GM04504 (cell line): ENCODE data around the gene DNM3.

Source experiments
- DNase-seq: peaks from one replicate; pipeline ENCODE4 v3.0.0-alpha.2; 2012; ENCODE audit warnings: low read depth

The DNM3 gene

DNA sequence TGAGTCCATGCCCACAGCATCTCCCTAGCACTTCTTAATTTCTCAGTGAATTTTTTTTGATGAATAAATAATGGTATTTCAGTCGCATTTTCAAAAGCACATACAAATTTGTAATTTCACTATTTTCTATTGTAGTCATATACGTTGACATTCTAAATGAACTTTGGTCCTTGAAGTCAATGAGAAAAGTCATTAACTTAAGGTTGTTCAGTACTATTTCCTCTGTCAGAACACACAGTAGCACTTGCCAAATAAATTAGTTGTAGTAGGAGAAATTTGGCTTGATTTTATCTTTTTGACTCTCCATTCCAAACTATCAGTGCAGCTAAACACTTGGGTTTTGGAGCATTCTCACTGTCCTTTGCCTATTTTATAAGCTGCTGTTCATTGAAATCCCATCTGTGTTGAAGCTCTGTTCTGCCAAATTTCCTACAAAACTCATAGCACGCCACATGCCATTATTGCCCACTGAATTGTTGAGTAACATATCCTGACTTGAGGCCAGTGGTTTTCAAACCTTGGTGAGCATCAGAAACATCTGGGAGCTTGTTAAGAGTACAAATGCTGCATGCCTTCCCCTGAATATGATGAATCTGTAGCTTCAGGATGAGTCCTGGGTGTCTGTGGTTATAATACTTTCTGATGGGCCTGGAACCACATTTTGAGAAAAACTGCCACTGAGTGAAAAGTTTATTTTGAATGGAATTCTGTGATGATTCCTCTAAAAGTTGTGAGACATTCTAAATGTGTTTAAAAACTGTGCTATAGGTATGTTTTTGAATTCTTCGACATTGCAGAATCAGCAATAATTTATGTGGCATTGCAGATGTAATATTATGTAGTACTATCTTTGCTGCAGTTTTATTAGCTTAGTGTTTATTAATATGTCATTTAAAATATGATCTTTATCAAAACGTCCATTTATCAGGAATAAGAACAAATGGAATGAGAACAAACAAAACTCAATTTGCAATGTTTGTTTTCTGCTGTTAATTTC lies 78.9 kb downstream of the DNM3 start:
- DNase-seq, result peak; percentile 21

DNA sequence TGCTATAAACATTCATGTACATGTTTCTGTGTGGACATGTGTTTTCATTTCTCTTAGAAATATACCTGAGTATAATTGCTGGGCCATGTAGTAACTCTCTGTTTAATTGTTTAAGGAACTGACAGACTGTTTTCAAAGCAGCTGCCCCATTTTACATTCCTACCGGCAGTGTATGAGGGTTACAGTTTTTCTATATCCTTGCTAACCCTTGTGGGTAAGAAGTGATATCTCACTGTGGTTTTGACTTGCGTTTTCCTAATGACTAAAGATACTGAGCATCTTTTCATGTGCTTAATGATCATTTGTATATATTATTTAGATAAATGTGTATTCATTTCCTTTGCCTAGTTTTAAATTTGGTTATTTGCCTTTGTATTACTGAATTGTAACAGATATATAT lies 81.7 kb downstream of the DNM3 start:
- DNase-seq, result no peak

DNA sequence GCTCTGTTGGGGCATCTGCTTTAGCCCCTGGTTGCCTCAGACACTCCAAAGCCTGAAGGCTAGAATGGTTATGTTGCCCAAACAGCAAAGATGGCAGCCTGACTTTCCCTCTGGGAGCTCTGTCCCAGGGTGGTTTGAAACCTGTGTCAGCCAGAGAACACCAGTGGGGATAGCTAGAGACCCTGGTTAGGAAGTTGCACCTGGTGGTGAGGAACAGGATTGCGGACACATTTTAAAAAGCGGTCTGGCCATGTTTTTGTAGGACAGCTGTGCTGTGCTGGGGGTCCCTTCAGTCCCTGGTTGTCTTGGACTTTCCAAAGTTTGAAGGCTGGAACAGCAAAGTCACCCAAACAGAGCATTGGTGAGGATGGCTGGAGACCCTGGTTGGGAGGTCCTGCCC lies 87.8 kb downstream of the DNM3 start:
- no peak for DNase-seq

DNA sequence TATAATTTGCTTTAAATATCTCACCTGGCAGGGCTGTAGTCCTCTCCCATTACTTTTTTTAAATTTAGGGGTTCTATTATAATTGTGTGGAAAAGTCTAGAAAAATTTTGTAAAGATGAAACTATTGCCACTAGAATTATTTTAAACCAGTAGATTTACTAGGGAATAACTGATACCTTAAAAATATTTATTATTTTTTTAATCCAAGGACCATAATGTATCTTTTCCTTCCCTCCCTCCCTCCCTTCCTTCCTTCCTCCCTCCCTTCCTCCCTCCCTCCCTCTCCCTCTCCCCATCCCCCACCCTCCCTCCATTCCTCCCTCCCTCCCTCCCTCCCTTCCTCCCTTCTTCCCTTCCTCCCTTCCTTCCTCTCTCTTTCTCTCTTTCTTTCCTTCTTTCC lies 90.5 kb downstream of the DNM3 start:
- DNase-seq, result no peak

DNA sequence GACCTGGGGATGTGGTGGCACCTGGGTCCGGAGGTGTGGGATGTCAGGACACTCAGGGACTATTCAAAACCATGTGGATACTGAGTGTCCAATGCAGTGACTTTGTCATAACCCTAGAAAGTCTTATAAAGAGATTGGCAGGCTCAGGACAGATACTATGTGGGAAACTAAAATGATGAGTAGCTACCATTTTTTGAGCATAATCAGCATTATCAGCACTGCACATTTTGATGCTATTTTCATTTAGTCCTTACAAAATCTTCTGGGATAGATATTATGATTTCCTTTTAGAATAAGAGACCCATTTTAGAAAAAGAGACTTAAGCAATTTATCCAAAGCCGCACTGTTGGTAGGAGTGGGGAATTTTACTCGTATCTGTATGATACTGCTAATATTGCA lies 93.4 kb downstream of the DNM3 start:
- no peak for DNase-seq

DNA sequence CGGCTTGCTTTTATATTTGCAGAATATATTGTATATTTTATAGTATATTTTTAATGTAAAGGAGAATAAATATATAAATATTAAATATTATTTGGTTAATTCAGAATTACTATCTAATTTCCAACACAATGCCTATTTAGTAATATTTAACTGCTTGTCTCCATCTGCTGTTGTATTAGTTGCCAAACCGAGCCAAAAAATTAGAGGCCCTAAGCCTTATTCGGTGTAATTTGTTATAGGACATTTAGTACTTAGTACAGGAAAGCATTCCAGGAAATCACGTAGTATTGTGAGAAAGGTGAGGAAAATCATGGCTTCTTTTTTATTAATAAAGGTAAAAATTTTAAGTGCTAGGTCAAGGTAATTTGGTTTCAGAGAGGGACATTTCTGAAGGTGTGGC lies 93.8 kb downstream of the DNM3 start:
- no peak for DNase-seq

DNA sequence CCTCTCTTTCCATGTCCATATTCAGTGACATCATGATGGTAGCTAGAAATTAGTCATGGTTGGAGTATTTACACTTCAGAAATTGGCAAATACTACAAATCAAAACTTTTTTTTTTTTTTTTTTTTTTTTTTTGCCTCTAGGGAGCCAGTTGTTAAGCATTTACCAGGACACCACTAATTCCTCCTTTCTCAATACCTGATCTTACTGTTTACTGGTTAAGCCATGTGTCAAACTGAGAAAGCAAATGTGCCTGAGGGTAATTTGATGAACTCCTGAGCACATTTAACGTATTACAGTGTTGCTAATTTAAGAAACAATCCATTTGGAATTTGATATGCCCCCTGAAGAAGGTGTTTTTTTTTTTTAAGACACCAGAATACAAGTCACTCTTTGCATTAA lies 94.4 kb downstream of the DNM3 start:
- no peak for DNase-seq

DNA sequence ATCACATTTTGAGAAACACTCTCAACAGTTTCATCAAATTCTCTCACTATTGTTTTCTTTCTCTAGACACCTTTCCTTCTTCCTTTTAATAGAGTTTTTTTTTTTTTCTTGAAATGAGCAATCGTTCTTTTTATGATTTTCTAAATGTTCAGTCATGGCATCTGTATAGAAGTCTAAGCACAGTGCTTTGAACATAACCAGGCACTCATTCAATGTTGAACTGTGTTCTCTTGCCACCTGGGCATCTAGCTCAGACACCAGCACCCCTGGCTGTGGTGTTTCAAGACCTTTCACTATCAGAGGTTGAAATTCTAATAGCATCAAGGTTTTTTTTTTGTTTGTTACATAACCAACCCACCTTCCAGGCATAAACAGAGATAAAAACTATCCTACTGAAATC lies 96.6 kb downstream of the DNM3 start:
- no peak for DNase-seq

DNA sequence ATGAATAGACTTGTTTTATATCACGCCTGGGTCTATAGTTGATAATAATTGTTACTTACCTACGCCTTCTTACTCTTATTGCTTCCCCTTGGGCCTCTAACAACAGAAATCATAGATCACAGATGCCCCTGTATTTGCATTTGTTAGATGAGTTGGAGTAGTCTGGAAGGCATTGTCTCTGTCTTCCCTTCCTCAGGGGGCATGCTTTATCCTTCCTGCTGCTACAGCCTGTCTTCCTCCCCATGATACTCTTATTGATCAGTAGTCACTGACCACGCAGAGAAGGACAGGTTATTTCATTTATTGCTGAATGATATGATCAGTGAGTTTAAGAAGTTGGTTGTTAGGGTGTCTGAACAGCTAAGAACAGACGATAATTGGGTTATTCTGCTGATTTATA lies 98.4 kb downstream of the DNM3 start:
- DNase-seq, result no peak

DNA sequence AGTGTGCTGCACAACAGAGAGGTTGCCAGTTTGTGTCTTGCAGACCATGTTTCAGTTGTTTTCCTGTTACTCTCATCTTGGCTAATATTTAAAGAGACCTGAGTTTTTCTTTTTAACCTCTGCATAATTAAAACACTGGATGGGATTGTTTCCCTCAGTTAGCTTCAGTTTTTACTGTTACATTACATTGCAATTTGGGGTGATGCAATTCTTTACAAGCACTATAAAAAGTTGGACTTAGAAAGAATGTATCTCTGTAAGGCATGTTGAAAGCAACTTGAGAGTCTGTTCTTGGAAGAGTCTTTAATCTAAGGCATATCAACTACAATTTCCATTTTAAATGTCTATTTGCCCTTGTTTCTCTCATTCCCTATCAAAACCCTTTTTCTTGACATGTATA lies 99.1 kb downstream of the DNM3 start:
- DNase-seq, result peak; percentile 19

DNA sequence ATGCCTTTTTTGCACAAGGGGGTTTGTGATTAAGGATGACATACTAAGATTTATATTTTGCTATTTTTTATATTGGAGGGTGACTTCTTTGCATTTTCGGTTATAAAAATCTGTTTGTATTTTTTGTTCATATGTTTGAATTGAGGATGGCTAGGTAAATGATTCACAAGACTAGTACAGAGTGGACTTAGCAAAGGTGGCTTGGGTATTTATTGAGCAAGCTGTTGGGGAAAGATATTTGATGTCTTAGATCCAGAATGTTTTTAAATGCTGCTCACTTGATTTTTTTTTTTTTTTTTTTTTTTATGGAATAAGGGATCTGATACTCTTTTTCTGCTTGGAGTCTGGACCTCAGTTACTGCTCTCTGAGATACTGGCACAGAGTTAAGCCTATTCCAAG lies 100.6 kb downstream of the DNM3 start:
- no peak for DNase-seq

DNA sequence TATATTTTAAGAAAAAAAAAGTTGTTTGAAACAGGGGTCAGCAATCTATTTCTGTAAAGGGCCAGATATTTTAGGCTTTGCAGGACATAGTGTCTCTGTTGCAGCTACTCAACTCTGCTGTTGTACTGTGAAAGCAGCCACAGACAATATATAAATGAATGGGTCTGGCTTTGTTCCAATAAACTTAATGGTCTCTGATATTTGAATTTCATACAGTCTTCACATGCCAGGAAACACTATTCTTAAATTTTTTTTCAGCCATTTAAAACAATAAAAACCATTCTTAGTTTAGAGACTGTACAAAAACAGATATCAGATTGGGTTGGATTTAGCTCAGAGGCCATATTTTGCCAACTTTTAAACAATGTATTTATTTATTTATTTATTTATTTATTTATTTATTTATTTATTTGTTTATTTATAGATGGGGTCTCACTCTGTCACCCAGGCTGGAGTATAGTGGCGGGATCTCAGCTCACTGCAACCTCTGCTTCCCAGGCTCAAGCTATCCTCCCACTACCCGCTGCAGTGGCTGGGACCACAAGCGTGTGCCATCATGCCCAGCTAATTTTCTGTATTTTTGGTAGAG lies 102.8 kb downstream of the DNM3 start:
- no peak for DNase-seq

DNA sequence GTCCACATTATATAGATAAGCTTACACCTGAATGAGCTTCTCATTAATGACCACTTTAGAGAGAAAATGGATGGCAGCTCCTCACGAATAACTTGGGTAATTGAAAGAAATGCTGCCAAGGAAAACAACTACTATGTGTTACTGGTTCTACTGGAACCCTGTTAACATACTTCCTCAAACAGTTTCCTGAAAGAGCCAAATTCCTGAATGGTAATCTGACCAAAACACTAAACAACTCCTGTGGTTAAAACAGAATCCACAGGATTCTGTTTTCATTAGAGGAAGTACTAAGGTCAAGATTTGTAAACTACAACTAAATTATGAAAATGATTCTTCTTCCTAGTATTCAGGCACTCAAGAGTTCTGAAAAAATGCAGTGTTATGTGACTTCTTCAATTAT lies 107.2 kb downstream of the DNM3 start:
- DNase-seq, result peak; percentile 8

DNA sequence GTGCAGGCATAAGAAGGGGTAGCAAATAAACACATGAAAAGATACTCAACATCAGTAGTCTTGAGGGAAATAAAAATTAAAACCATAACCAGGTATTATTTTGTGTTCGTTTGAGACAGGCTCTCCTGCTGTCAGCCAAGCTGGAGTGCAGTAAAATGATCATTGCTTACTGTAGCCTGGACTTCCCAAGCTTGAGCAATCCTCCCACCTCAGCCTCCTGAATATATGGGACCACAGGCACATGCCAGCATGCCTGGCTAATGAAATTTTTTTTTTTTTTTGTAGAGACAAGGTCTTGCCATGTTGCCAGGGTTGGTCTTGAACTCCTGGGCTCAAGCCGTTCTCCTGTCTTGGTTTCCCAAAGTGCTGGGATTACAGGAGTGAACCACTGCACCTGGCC lies 108.0 kb downstream of the DNM3 start:
- DNase-seq, result no peak

DNA sequence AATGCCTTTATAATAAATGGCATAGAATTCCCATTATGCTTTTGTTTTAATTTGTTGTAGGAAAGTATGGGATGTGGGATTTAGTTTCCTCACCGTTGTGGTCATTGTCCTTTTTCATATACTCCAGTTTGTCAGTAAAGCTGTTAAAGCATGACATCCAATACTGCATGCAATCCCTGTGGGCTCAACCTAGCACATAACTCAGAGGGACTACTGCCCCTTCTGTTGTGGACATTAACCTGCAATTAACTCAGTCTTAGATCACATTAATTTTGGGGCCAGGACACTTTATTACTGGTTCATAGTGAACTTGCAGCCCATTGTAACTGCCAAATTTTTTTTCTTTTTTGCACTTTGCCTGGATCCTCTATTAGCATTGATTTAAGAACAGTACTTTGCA lies 112.5 kb downstream of the DNM3 start:
- no peak for DNase-seq

DNA sequence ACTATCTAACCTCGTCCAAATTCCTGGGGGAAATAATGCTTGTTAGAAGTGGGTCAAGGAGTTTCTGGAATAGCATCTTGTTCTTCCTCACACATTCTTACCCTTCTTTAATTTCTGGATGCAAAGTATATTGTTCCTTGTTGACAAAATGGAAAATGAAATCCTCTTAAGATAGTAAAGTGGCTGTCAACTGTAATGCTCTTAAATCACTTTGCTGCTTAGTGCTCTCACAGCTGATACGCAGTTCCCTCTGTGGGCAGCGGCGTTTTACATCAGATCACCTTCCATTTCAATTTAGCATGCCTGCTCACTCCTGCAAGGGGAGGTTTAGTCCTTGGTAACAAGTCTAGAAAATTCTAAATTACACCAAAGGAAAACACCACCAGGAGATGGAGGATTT lies 113.1 kb downstream of the DNM3 start:
- DNase-seq, result no peak

DNA sequence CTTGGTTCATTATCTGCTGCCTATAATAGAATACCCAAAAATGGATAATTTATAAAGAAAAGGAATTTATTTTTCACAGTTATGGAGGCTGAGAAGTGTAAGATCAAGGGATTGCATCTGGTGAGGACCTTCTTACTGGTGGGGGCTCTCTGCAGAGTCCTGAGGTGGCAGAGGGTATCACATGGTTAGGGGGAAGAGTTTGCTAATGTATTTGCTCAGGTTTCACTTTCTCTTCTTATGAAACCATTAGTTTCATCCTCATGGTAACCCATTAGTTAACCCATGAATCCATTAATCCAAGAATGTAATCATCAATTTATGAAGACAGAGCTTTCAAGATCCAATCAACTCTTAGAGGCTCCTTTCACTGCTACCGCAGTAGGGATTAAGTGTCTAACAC lies 120.6 kb downstream of the DNM3 start:
- DNase-seq, result no peak

DNA sequence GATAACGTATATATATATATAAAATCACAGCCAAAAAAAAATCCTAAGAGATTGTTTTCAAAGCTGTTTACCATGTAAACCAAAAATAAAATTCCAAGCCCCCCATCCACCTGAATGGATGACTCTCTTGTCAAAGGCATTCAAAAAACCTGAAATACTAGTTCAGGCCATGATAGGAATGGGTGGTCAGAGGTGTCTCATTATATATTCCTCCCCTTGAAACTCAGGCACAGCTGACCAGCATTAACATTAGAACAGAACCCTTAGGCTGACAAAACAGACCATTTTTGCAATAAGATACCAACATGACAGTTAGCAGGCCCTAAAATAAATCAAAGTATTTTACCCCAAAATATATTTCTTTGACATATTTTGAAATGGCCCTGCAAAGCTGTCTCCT lies 122.5 kb downstream of the DNM3 start:
- no peak for DNase-seq

DNA sequence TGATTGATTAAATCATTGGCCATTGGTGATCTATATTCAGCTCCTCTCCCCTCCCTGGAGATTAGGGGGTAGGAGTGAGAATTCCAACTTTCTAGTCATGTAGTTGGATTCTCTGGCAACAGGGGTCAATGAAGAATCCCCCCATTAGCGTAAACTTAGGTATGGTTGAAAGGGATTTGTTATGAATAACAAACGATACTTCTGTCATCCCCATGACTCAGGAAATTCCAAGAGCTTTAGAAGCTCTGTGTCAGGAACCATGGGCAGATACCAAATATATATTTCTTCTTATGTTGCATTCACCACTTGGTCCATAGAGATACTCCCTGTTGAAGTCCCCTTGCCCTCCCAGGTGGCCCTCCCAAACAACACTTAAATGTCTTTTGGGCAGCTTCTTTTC lies 124.5 kb downstream of the DNM3 start:
- no peak for DNase-seq

DNA sequence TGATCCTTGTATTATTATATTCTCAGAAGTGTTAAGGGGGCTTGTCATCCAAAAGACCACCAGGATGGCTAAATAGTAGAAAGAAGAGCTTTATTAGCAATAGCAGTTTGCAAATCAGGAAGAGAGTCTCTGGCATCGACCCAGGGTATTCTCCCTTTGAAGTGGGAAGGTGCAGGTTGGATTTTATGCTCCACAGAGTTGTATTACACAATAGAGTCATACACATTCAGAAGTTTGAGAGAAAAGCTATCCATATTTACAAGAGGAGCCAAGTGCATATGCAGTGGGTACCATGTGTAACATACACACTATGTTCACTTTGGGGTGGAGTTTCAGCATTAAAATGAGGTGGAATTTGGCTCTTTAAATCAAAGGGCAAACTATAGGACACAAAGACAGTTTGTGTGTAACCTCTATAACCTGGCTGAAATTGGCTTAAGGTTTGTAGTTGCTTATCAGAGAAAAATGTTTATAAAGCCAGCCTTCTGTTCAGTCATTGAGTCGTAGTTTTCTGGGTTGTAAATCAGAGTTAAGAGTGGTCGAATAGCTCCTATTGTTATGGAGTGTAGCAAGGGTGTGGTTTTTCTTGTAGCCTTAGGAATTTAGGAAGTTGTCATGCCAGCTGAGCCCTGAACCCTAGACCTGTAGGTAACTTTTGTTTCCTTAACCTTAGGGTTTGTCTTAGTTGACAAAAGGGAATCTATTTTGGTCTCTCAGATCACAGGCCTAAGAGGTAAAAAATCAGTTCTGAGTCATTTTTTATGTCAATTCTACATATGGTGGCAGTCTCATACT lies 125.3 kb downstream of the DNM3 start:
- no peak for DNase-seq

DNA sequence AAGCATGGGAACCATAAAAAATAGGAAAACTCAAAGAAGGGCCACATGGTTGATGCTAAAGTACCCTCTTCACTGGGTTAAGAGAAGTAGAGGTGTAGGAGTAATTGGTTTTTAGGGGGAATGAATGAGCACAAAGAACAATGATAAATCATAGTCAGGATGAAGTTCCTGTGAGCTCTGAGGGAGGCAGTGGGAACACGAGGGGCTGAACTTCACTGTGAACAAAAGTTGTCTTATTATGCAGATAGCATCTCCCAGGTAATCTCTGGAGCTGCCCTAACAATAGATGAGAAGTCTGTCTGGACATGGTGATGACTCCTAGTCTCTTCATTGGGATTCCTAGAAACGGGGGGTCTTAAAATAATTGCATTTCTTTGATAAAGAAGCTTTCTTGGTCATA lies 127.9 kb downstream of the DNM3 start:
- DNase-seq, result no peak

DNA sequence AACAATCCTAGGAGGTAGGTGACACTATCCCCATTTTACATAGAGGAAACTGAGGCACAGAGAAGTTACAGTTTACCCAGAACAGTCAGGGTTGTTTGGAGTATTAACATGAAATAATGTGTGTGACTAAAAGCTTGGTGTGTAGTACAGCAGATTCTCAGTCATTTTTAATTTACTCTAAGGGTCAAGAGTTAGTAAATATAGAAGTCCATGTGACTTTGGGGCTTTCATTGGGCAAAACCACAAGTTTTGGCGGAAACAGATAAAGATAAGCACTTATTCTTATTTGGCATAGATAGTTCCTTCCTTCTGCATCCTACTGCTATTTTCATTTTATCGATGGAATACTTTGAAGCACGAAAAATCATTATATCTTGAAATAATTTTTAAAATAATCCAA lies 128.5 kb downstream of the DNM3 start:
- DNase-seq, result no peak

DNA sequence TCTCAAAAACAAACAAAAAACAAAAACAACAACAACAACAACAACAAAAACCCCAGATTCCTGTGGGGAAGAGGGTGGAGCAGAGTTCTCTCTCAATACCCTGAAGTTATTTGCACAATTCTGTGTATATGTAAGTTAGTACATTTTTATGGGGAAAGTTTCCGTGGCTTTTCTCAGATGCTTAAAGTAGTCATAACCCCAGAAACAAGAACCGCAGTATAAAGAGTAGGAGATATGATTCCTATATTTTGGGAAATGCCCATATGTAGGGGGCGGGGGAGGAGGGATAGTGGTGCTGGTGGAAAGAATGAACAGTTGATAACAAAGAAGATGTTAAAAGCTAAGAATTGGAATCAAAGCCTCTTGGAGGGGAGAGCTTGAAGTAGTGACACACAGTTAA lies 131.5 kb downstream of the DNM3 start:
- no peak for DNase-seq
